Hematopoietic multipotent progenitor cell treated with erythropoietin and hydrocortisone succinate and interleukin-3 and kit ligand, for 15 days (in vitro differentiated cells): Measurements from ENCODE around the gene PADI3.
A peak's percentile ranks its signal among the peaks of the same experiment; 100 is the strongest.

Source experiments
- DNase-seq: peaks from one replicate; pipeline ENCODE4 v3.0.0-alpha.2; 2015; ENCODE audit warnings: low spot score

The PADI3 gene

DNA sequence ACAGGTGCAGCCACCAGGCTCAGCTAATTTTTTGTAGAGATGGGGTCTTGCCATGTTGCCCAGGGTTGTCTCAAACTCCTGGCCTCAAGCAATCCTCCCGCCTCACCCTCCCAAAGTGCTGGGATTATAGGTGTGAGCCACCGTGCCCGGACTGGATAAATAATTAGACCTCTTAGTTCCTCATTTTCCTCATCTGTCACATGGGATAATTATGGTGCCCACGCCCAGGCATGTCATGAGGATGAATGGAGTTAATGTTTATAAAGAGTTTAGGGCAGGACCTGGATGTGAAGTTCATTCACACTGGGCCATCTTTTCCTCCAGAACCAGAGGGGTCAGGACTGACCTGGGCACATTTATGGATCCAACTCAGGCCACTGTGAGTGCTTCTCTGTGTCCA lies 23.7 kb downstream of the PADI3 start:
- no peak for DNase-seq

DNA sequence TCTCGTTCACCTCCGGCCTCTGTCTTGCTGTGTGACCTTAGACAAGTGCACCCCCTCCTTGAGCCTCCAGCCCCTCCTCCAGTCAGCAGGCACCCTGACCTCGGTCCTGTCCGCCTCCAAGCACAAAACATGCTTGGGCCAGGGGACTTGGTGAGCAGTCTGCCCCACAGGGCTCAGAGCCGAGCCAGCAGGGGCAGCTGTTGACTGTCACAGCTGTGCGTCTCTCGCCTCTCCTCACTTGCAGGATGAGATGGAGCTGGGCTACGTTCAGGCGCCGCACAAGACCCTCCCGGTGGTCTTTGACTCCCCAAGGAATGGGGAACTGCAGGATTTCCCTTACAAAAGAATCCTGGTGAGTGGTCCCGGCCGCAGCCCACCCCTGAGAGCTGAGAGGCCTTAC lies 24.2 kb downstream of the PADI3 start:
- DNase-seq: no peak

DNA sequence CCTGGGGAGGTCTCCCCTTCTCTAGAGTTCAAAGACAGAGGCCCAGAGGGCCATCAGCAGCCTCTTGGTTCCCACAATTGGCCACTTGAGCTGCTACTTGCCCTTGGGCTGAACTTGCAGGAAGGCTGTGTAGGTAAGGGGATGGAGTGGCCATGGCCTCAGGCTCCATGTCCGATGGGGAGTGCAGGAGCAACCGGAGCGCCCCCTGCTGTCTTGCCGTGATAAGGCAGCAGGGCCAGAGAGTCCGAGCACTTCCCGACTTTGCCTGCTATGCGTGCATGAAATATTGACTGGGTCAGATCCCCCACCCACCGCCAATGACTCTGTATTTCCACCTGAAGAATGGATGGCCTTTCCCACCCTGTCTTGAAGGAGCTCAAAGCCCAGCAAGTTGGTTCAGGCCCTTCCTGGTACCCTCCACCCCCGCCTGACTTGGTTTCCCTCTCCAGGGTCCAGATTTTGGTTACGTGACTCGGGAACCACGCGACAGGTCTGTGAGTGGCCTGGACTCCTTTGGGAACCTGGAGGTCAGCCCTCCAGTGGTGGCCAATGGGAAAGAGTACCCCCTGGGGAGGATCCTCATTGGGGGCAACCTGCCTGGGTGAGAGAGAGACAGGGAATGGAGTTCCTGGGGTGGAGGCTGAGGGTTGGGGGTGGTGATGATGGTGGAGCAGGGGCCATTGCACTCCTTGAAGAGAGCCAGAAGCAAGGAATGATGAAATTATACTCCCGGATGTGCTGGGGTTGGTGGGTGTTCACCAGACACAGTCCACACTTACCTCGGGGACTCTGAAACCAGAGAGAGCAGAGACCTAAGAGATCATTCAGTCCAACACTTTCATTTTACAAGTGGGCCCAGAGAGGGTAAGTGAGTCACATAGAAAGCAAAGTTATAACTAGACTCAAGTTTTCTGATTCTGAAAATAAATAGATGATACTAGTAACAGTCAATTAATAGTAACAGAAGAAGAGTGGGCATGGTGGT lies 25.6 kb downstream of the PADI3 start:
- DNase-seq: peak; percentile 33

DNA sequence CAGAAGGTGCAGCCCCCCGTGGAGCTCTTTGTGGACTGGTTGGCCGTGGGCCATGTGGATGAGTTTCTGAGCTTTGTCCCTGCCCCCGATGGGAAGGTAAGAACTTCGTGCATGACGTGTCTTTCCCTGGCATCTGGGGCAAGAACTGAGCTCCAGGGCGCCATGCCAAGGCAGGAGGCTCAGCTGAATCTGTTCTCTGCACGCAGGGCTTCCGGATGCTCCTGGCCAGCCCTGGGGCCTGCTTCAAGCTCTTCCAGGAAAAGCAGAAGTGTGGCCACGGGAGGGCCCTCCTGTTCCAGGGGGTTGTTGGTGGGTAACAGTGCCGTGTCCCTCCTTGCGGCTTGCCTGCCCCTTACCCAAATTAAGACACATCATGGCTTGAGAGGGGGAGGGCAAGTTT lies 27.7 kb downstream of the PADI3 start:
- DNase-seq: no peak

DNA sequence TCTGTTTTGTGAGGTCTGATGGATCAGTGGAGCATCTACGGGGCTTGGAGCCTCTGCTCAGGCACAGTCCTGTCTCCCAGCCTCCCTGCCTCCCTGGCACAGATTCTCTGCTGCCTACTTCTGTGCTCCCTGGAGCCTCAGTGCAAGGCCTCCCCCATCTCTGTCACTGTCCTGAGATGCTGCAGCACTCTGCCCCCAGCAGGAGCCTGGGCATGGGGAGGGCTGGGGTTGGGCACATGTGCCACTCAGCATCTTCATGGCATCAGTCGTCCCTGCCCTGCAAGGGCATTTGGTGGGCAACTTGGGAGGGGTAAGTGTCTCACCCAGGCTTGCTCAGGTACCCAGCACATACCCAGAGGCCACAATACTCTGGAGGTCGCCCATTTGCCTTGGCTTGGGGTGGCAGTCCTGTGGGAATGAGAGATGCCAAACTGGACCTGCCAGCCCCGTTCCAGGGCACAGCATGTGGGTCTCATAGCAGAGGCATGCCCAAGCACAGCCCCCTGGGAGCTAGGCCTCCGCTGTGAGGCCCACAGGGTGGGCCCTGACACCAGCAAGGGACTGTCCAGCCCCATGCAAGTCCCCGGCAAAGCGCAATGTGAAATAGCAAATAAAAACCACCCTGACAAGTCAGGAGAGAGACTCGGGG lies 28.7 kb downstream of the PADI3 start:
- DNase-seq: no peak

DNA sequence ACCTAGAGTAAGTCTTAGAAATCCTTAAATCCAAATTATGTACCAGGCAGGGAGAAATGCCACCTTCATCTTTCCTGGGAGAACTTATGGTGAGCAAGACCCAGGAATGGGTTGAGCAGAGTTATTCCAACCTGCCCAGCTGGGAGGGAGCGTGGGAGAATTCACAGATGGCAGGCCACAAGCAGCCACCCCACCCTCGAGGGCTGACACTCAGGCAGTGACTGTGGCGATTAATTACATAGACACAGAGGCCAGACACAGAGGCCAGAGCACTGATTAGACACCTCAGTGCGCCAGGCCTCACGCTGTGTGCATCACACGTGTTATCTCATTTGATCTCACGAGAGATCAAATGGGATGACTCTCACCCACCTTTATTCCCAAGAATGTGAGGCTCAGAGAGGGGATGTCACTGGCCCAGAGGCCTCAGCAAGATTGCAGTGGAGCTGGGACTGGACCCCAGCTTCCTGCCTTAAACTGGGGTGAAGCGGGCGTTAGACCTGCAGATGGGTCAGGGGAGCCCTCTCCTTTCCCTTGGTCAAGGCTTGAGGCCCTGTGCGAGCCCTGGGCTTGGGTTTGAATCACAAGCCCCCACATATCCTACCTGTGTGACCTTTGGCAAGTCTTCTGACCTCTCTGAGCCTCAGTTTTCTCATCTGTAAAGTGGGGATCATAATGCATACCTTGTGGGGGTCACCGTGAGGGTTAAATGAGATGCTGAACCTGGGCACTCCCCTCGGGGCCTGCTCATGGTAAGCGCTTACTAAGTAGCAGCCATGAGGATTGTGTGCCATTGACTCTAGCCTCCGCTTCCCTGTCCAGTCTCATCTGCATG lies 30.3 kb downstream of the PADI3 start:
- no peak for DNase-seq

DNA sequence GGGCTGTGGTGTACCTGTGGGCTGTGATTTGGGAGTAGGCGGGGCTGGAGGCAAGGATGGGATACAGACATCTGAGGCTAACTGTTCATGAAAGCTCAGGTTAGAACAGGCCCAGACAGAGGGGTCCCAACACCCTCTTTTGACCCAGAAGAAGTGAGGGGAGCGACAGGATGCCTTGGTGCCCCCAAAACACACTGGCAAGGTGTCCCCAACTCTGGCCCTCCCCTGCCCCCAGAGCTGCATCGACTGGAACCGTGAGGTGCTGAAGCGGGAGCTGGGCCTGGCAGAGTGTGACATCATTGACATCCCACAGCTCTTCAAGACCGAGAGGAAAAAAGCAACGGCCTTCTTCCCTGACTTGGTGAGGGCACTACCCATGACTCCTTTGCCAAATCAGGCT lies 31.5 kb downstream of the PADI3 start:
- no peak for DNase-seq

DNA sequence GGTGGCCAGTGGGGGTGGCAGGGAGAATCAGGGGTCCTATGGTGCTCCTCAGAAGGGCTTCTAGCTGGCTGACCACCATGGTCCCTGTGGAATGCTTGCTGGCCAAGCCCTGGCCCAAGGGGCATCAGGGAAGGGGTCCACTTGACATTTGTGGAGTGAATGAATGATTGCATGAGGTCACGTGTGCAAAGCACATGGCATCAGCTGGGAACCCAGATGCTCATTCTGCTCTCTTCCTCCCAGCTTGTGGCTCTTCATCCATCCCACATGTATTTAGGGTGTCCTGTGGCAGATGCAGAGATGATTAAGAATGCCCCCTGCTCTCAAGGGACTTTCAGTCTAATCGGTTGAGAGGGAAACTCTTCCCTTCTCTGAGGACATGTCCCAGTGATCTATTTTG lies 32.0 kb downstream of the PADI3 start:
- DNase-seq: no peak

DNA sequence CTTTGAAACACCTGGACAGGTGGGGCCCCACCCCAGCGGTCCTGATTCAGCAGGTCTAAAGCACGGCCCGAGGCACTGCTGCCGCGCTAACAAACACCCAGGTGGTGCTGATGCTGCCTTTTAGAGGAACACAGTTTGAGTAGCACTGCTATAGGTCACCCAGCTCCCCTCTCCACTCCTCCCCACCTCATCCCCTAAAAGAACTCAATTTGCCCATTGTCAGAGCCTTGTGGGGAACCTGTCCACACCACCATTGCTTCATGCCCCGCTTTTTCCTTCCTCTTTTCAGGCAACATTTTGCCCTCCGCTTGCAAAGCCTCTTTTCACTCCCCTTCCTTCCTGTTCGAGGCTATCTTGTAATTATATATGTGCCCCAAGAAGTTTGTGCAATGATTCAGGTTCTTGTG lies 32.9 kb downstream of the PADI3 start:
- no peak for DNase-seq

DNA sequence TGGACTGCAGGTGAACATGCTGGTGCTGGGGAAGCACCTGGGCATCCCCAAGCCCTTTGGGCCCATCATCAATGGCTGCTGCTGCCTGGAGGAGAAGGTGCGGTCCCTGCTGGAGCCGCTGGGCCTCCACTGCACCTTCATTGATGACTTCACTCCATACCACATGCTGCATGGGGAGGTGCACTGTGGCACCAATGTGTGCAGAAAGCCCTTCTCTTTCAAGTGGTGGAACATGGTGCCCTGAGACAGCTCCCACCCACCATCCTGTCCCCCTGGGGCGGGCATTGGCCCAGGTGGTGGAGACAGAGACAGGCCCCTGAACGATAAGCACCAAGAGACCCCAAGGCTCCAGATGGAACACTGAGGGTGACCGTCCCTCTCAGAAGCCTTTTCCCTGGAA lies 33.9 kb downstream of the PADI3 start:
- DNase-seq: no peak

DNA sequence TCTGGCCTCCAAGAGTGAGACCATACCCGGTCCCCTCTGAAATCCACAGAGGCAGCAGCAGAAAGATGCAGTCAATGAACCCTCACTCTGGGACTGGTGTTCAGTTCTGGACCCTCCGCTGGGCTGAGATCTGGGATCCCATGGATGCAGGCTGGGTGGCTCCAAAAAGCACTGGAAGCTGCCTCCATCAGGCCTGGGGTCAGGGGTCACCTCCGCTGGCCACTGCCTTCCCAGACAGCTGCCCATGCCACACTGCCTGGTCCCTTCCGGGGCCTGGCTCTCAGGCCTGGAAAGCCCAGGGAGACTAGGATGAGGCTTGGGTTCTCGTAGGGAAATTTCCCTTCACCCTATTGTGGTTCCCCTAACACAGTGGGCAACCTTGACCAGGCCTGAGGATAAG lies 37.7 kb downstream of the PADI3 start:
- DNase-seq: no peak

DNA sequence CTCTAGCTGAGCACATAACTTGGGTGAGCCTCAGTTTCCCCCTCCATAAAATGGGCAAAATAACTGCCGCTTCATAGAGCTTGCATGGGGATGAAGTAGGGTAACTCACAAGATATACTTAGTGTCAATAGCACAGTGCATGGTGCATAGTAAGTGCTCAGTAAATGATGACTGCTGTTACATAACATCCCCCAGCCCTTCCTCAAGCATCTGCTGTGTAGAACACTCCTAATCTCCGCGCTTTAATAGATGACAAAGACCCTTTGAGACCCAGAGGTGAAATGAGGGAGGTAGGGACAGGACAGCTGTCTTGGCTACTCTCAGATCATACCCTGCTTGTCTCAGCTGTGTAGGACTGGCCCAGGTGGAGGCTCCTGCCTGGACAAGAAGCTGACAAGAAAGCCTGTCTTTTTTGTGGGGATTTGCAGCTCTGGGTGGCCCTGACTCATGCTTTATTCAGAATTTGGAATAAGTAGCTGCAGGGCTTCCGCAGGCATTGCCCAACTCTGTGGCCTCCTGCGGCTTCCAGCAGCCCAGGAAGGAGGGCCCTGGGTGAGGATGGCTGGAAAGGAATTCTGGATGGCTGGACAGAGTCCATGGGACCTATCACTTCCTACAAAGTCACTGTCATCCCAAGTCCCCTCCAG lies 38.4 kb downstream of the PADI3 start:
- no peak for DNase-seq

DNA sequence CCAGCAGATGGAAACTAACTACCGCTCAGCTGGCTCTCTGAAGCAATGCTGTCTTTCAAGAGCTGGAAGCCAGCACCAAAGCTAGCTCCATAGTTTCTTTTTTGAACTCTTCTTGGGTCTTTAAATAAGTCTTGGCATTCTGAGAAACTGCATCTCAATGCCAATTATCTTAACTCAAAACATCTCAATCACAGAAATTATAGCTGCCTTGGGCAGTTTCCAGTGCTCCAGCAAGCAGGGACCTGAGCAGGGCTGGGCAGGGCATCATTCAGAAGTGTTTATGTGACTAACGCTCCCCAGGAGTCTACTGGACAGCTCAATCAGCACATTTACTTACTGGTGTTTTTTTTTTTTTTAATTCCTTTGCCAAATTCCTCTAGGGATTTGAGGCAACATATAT lies 40.8 kb downstream of the PADI3 start:
- DNase-seq: no peak

DNA sequence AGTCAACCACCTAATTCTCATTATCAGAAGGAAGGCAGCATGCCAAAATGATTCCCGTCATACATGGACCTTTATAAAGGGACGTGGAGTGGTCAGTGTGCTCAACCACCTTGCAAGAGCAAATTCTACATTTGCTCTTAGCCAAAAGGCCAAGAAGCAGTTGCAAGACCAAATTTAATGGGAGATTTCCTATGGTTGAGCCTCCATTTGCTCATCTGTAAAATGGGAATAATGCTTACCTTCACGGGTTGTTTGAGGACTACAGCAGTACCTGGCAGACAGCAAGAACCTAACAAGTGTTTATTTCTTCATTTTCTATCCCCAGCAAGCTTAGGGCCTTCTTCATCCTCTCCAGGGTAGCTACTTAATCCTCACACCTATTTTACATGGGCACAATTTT lies 41.7 kb downstream of the PADI3 start:
- no peak for DNase-seq

DNA sequence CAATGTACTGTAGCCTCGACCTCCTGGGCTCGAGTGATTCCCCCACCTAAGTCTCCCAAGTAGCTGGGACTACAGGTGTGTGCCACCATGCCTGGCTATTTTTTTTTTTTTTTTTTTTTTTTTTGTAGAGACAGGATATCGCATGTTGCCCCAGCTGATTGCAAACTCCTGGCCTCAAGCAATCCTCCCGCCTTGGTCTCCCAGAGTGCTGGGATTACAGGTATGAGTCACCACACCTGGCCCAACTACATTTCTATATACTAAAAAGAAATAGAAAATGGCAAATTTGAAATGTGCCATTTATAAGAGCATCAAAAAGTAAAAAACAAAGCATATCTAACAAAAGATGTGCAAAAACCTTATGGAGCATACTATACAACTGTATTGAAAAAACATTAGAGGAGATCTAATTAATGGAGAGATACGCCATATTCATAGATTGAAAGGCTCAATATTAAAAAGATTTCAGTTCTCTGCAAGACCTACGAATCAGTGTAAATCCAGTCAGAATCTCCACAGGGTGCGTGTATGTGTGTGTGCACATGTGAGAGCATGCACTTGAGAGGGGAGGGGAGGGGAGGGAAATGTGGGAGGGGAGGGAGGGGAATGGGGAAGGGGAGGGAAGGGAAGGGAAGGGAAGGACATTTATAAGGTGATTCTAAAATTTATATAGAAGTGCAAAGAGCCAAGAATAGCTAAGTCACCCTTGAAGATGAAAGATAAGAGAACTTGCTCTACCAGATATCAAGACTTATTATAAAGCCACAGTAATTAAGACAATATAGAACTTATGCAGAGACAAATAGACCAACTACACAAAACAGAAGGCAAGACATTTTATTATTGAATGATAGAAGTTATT lies 43.6 kb downstream of the PADI3 start:
- DNase-seq: no peak

DNA sequence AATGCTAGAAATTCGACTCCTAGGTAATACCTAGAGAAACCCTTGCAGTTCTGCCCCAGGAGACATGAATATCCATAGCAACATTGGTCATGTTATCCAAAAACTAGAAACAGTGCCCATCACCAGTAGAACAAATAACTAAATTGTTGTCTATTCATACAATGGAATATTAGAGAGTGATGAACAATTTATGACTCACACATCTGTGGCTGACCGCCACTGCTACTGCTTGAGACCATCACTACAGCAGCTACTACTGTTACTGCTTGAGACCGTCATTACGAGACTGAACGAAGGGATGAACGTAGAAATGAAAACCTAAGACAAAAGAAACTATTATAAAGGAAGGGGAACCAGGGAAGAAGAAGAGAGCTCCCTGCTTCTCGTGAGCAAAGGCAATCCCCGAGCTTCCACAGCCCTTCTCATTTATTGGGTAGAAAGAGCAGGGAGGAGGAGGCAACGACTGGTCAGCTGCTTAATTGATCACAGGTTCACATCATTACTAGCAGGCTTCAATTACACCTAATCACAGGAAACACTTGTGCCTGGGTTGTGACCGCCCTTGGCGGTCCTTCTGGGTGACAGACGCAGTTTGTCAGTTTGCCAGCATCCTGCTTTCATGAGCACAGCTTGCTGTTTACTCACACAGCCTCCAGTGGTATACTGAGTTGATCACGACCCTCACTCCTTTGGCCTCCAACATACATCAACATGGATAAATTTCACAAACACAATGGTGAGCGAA lies 45.0 kb downstream of the PADI3 start:
- DNase-seq: no peak

DNA sequence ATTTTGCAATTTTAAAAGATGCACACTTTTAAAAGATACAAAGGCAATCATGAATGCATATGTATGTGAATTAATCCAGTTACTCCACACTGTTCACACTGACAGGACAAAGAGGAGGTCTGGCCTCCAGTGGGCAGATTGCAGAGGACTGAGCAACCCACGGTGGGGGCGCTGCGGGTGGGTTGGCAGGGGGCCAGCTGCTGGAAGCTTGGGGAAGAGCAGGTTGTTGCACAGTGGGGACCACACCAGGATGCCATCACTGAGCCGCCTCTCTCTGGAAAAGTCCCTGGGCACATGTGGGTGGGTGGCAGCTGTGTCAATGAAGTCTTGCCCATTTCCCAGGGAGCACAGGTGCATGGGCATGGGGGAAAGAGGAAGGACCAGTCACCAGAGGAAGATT lies 46.4 kb downstream of the PADI3 start:
- DNase-seq: no peak

DNA sequence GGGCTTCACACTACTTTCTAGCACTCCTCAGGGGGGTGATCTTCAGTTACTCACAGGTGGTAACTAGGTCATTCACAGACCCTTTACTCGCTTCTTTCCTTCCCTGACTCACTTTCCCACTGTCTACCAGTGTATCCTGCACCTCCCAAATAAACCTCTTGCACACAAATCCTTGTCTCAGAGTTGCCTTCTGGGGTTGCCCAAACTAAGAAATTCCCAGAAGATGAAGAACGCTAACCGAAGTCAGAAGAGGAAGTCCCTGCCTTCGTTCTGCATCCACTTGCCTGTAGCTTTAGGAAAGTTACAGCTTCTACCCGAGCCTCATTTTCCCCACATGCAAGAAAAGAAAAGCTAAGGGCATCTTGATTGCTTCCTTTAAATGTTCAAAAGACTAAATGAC lies 47.2 kb downstream of the PADI3 start:
- no peak for DNase-seq

DNA sequence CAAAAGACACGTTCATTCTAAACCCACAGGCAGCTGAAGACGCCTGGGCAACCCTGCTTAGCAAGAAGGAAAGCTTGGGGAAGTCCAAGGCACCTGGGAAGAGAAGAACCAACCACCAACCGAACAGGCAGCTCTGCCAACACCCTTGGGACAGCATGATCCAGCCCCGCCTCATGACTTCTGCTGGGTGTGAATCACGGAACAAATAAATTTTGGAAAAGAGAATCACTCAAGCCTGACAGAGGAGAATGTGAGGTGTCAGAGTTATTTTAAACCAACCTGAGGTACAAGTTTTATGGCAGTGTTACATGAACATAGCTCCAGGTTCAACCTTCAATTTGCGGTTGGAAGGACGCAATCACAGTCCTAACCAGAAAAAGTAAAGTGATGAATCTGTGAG lies 49.1 kb downstream of the PADI3 start:
- no peak for DNase-seq

DNA sequence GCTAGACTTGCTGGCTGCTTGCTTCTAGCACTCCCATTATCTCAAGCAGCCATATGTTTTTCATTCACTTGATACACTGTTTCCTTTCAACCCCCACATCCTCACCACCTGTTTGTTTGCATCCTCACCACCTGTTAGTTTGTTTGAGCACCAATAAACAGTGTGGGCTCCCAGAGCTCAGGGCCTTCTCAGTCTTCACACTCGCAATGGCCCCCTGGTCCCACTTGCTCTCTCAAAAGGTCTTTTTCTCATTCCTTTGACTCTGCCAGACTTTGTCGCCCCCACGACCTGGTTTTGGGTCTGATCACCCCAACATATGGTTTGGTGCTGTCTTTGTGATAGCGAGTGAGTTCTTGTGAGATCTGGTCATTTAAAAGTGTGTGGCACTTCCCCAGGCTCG lies 52.9 kb downstream of the PADI3 start:
- no peak for DNase-seq
